K562 (cell line): ENCODE measurements around the gene TNIK. TPM values are rescaled to one million over a fixed set of nuclear protein-coding genes. Genes with fewer than 3 reads are reported as not detected.
A peak's percentile ranks its signal among the peaks of the same experiment; 100 is the strongest.

Source experiments
- COPS2 ChIP-seq: fragments of 450-650 bp; conservative IDR thresholded peaks from 2 replicates; pipeline ENCODE4 v1.6.1; 2016; ENCODE audit warnings: mild to moderate bottlenecking, moderate library complexity
- GABPB2 ChIP-seq: fragments of 250-450 bp; sonication (Bioruptor Pico); conservative IDR thresholded peaks from 2 replicates; pipeline ENCODE4 v1.5.1; 2021; ENCODE audit warnings: mild to moderate bottlenecking
- NONO ChIP-seq, 2 experiments: fragments of 200-400 bp in 1 of 2; fragments of 450-650 bp in 1 of 2; formaldehyde crosslinking in 1 of 2; IDR thresholded peaks; 2 replicates each; pipeline ENCODE4 v1.6.1; 2017; ENCODE audit warnings: low read depth in 2 of 2, mild to moderate bottlenecking in 2 of 2, moderate library complexity in 2 of 2, low read length in 1 of 2
- POLR3G ChIP-seq: IDR thresholded peaks from 2 replicates; pipeline ENCODE4 v1.6.1; 2011; ENCODE audit not compliant: insufficient read length, insufficient replicate concordance; ENCODE audit errors: extremely low read depth
- PYGO2 ChIP-seq: fragments of 450-650 bp; IDR thresholded peaks from 2 replicates; pipeline ENCODE4 v1.6.1; 2016; ENCODE audit warnings: mild to moderate bottlenecking, missing genetic modification characterization, moderate library complexity, missing compliant biosample characterization
- RAD21 ChIP-seq, 2 experiments: fragments of 250-450 bp in 1 of 2; fragments of 450-650 bp in 1 of 2; sonication (Bioruptor Pico) in 1 of 2; formaldehyde crosslinking in 1 of 2; IDR thresholded peaks in 1 of 2; conservative IDR thresholded peaks in 1 of 2; 2 replicates each; pipeline versions ENCODE4 v1.4.0 to v1.8.0; 2020 to 2022; ENCODE audit warnings: mild to moderate bottlenecking in 2 of 2, moderate library complexity in 1 of 2
- ZKSCAN8 ChIP-seq: fragments of 200-800 bp; sonication (Bioruptor generic); IDR thresholded peaks from 2 replicates; pipeline ENCODE4 v1.6.1; 2016; ENCODE audit warnings: missing genetic modification characterization, missing compliant biosample characterization
- ZNF121 ChIP-seq: sonication (generic); formaldehyde crosslinking; conservative IDR thresholded peaks from 2 replicates; pipeline ENCODE4 v1.8.0; 2022; ENCODE audit warnings: missing genetic modification reagents
- ZNF316 ChIP-seq: fragments of 450-650 bp; IDR thresholded peaks from 2 replicates; pipeline ENCODE4 v1.6.1; 2016
- ZNF75A ChIP-seq: fragments of 450-650 bp; formaldehyde crosslinking; IDR thresholded peaks from 2 replicates; pipeline ENCODE4 v1.4.0; 2020; ENCODE audit warnings: mild to moderate bottlenecking
- ZZZ3 ChIP-seq: fragments of 450-650 bp; IDR thresholded peaks from 2 replicates; pipeline ENCODE4 v1.6.1; 2016; ENCODE audit warnings: antibody characterized with exemption, mild to moderate bottlenecking, moderate library complexity
- polyA plus RNA-seq, 8 experiments: library from polyadenylated mRNA; depleted of rRNA in 4 of 8; stranded (reverse) in 5 of 8; unstranded in 3 of 8; fragments of >200 nt; fragmentation: Nextera tagmentation in 2 of 8; fragmentation: Illumina TruSeq in 1 of 8; extraction: Ambion mirVana in 2 of 8; extraction: Trizol in 1 of 8; gene quantifications; 2 replicates each; pipeline versions ENCODE4 v1.2.1 to v1.2.3, GENCODE V29; 2011 to 2014; ENCODE audit warnings: inconsistent platforms in 1 of 8, missing spikeins in 1 of 8
- total RNA-seq, 7 experiments: library from RNA; depleted of rRNA in 6 of 7; stranded (reverse); fragments of >200 nt in 6 of 7; fragmentation: Illumina TruSeq in 2 of 7; extraction: Trizol in 2 of 7; gene quantifications; 2 replicates each; pipeline versions ENCODE4 v1.2.1 to v1.2.3, GENCODE V29; 2011 to 2021; ENCODE audit warnings: low replicate concordance in 1 of 7
- TF ChIP-seq, protein P1 (sequence below): IDR thresholded peaks from 2 replicates; pipeline ENCODE4 v1.6.1; 2016; ENCODE audit warnings: missing genetic modification characterization, missing compliant biosample characterization
- TF ChIP-seq, protein P2 (sequence below): IDR thresholded peaks from 2 replicates; pipeline ENCODE4 v1.6.1; 2011; ENCODE audit warnings: borderline replicate concordance, low read depth, mild to moderate bottlenecking, moderate library complexity, low read length; ENCODE audit not compliant: insufficient read depth, poor library complexity, severe bottlenecking
- TF ChIP-seq, protein P3 (sequence below): sonication (generic); formaldehyde crosslinking; IDR thresholded peaks from 2 replicates; pipeline ENCODE4 v1.8.1; 2023; ENCODE audit warnings: mild to moderate bottlenecking, missing genetic modification reagents, moderate library complexity
- TF ChIP-seq, protein P4 (sequence below): fragments of 450-650 bp; IDR thresholded peaks from 2 replicates; pipeline ENCODE4 v1.6.1; 2016; ENCODE audit warnings: low read depth, mild to moderate bottlenecking, moderate library complexity
- TF ChIP-seq, protein P5 (sequence below), 2 experiments: fragments of 150-350 bp in 1 of 2; IDR thresholded peaks; 2 replicates each; pipeline ENCODE4 v1.6.1; 2012 to 2016; ENCODE audit warnings: low read depth in 2 of 2, low read length in 2 of 2, mild to moderate bottlenecking in 1 of 2, moderate library complexity in 1 of 2

Gene TNIK
- total and polyA plus RNA-seq, 9 of the 15 experiments (the other 6 are each of a cell fraction or from before 2014, with no cell fraction given): 6.6 to 39.0 (median 24.7) TPM

DNA sequence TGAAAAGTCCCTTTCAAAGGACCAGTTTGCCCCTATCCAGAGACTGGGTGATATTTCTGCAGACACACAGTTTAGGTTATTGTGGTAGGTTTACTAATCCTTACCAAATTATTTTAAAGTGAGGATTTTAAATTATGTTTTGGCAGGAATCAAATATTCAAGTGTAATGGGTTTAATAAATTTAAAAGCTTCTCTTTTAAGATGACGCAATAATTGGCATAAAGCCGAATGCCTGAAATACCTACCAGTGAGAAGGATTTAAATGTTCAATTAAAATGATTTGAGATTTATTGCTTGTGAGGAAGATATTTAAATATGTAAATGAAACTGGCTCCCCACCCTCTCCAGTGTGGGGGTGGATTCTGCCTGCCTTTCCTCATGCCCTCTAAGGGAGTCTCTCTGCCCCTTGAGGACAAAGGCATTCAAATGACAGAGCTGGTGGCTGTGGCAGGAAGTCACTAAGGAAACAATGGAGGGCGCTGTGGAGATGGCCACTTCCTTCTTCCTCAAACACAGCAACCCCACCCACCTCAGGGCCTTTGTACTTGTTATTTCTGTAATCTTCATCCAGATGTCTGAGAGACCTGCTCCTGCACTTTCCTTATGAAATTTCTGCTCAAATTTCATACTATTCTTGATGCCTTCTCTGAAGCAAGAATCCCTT lies 131.7 kb downstream of the TNIK start (continued):
- TF ChIP-seq, protein P1, sequence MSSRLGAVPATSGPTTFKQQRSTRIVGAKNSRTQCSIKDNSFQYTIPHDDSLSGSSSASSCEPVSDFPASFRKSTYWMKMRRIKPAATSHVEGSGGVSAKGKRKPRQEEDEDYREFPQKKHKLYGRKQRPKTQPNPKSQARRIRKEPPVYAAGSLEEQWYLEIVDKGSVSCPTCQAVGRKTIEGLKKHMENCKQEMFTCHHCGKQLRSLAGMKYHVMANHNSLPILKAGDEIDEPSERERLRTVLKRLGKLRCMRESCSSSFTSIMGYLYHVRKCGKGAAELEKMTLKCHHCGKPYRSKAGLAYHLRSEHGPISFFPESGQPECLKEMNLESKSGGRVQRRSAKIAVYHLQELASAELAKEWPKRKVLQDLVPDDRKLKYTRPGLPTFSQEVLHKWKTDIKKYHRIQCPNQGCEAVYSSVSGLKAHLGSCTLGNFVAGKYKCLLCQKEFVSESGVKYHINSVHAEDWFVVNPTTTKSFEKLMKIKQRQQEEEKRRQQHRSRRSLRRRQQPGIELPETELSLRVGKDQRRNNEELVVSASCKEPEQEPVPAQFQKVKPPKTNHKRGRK (tag): no peak
- TF ChIP-seq ZKSCAN8 (CRISPR knock-in tag) (no peak), ZNF316 (no peak), GABPB2 (CRISPR knock-in tag) (no peak), ZNF121 (CRISPR knock-in tag) (no peak), ZZZ3 (no peak), ZNF75A (CRISPR knock-in tag) (no peak), POLR3G (no peak), NONO (IDR thresholded peaks at IDR 0.05; ENCODE audit: low read depth in 2 of 2, low read length in 1 of 2) (no peak), RAD21 (CRISPR knock-in tag; conservative IDR thresholded peaks at IDR 0.05 in 1 of 2, IDR thresholded peaks at IDR 0.05 in 1 of 2) (peak; percentile 45 to 77; a peak in 3 of 4 replicates), COPS2 (no peak), PYGO2 (tag) (no peak)
- TF ChIP-seq, protein P2, sequence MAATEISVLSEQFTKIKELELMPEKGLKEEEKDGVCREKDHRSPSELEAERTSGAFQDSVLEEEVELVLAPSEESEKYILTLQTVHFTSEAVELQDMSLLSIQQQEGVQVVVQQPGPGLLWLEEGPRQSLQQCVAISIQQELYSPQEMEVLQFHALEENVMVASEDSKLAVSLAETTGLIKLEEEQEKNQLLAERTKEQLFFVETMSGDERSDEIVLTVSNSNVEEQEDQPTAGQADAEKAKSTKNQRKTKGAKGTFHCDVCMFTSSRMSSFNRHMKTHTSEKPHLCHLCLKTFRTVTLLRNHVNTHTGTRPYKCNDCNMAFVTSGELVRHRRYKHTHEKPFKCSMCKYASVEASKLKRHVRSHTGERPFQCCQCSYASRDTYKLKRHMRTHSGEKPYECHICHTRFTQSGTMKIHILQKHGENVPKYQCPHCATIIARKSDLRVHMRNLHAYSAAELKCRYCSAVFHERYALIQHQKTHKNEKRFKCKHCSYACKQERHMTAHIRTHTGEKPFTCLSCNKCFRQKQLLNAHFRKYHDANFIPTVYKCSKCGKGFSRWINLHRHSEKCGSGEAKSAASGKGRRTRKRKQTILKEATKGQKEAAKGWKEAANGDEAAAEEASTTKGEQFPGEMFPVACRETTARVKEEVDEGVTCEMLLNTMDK: no peak
- TF ChIP-seq, protein P3, sequence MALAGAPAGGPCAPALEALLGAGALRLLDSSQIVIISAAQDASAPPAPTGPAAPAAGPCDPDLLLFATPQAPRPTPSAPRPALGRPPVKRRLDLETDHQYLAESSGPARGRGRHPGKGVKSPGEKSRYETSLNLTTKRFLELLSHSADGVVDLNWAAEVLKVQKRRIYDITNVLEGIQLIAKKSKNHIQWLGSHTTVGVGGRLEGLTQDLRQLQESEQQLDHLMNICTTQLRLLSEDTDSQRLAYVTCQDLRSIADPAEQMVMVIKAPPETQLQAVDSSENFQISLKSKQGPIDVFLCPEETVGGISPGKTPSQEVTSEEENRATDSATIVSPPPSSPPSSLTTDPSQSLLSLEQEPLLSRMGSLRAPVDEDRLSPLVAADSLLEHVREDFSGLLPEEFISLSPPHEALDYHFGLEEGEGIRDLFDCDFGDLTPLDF (CRISPR knock-in tag): no peak
- TF ChIP-seq, protein P4, sequence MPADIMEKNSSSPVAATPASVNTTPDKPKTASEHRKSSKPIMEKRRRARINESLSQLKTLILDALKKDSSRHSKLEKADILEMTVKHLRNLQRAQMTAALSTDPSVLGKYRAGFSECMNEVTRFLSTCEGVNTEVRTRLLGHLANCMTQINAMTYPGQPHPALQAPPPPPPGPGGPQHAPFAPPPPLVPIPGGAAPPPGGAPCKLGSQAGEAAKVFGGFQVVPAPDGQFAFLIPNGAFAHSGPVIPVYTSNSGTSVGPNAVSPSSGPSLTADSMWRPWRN: no peak
- TF ChIP-seq, protein P5, sequence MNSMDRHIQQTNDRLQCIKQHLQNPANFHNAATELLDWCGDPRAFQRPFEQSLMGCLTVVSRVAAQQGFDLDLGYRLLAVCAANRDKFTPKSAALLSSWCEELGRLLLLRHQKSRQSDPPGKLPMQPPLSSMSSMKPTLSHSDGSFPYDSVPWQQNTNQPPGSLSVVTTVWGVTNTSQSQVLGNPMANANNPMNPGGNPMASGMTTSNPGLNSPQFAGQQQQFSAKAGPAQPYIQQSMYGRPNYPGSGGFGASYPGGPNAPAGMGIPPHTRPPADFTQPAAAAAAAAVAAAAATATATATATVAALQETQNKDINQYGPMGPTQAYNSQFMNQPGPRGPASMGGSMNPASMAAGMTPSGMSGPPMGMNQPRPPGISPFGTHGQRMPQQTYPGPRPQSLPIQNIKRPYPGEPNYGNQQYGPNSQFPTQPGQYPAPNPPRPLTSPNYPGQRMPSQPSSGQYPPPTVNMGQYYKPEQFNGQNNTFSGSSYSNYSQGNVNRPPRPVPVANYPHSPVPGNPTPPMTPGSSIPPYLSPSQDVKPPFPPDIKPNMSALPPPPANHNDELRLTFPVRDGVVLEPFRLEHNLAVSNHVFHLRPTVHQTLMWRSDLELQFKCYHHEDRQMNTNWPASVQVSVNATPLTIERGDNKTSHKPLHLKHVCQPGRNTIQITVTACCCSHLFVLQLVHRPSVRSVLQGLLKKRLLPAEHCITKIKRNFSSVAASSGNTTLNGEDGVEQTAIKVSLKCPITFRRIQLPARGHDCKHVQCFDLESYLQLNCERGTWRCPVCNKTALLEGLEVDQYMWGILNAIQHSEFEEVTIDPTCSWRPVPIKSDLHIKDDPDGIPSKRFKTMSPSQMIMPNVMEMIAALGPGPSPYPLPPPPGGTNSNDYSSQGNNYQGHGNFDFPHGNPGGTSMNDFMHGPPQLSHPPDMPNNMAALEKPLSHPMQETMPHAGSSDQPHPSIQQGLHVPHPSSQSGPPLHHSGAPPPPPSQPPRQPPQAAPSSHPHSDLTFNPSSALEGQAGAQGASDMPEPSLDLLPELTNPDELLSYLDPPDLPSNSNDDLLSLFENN (IDR thresholded peaks at IDR 0.05; ENCODE audit: low read depth in 2 of 2, low read length in 2 of 2): no peak
